Gastroesophageal sphincter (tissue), 4 donors: ENCODE results near the gene ROR1. TPM values are rescaled to one million over a fixed set of nuclear protein-coding genes. Genes with fewer than 3 reads are reported as not detected.
A peak's percentile ranks its signal among the peaks of the same experiment; 100 is the strongest.

Source experiments
- ATAC-seq: fragments of 150-250 bp; one replicate; pipeline ENCODE4 v1.9.1; 2016; ENCODE audit warnings: mild to moderate bottlenecking, moderate library complexity
- H3K27ac ChIP-seq, 4 donors: fragments of 200-600 bp; sonication (generic) in 3 of 4; 1 replicate in 3 of 4; 2 replicates in 1 of 4; pipeline ENCODE4 v1.5.1; 2016 to 2019
- H3K27me3 ChIP-seq: fragments of 200-600 bp; sonication (generic); one replicate; pipeline ENCODE4 v1.5.1; 2019
- H3K36me3 ChIP-seq, 2 donors: fragments of 200-600 bp; sonication (generic); one replicate each; pipeline ENCODE4 v1.5.1; 2019; ENCODE audit warnings: control low read depth in 1 of 2
- H3K4me1 ChIP-seq, 3 donors: fragments of 200-600 bp; sonication (generic); 1 replicate in 2 of 3; 2 replicates in 1 of 3; pipeline ENCODE4 v1.5.1; 2016 to 2019; ENCODE audit warnings: control low read depth in 2 of 3
- H3K4me3 ChIP-seq, 2 donors: fragments of 200-600 bp; sonication (generic); one replicate each; pipeline ENCODE4 v1.5.1; 2019; ENCODE audit warnings: mild to moderate bottlenecking in 1 of 2, moderate library complexity in 1 of 2
- H3K9me3 ChIP-seq, 3 donors: fragments of 200-600 bp; sonication (generic); one replicate each; pipeline ENCODE4 v1.5.1; 2017 to 2019; ENCODE audit warnings: control low read depth in 2 of 3
- CTCF ChIP-seq, 4 experiments: fragments of 200-600 bp in 2 of 4; fragments of 450-650 bp in 2 of 4; sonication (generic) in 1 of 4; IDR thresholded peaks; one replicate each; pipeline ENCODE4 v1.5.1; 2017 to 2019; ENCODE audit warnings: antibody characterized with exemption in 4 of 4, mild to moderate bottlenecking in 2 of 4, moderate library complexity in 2 of 4
- EP300 ChIP-seq: sonication (generic); formaldehyde crosslinking; IDR thresholded peaks from one replicate; pipeline ENCODE4 v1.6.1; 2017; ENCODE audit warnings: antibody characterized with exemption, mild to moderate bottlenecking
- POLR2A ChIP-seq, 2 donors: fragments of 450-650 bp; IDR thresholded peaks; one replicate each; pipeline ENCODE4 v1.6.1; 2017; ENCODE audit warnings: antibody characterized with exemption in 2 of 2, mild to moderate bottlenecking in 2 of 2, moderate library complexity in 1 of 2
- POLR2AphosphoS5 ChIP-seq: sonication (generic); formaldehyde crosslinking; IDR thresholded peaks from one replicate; pipeline ENCODE4 v1.6.1; 2017; ENCODE audit warnings: antibody characterized with exemption
- WGBS, 2 donors: methylation state at CpG; one replicate each; pipeline ENCODE4 v1.1.5; 2018; ENCODE audit warnings: low coverage in 1 of 2; 5-methylcytosine and 5-hydroxymethylcytosine counted together
- total RNA-seq, 4 donors: library from RNA; depleted of rRNA; stranded (reverse); fragments of >200 nt; gene quantifications; one replicate each; pipeline ENCODE4 v1.1.0, GENCODE V29; 2016

Gene ROR1
- total RNA-seq, 4 donors from 2014 or later, result 5.0 to 38.0 (median 8.3) TPM

- TF ChIP-seq POLR2AphosphoS5 (peak; percentile 45), POLR2A (IDR thresholded peaks at IDR 0.05) (no peak)
- Histone ChIP-seq H3K4me1 (peaks cover 0 to 32% (median 0%) of the 10 kb centered on the region in 3 donors), H3K4me3 (no peak overlapping the region), H3K27ac (peak overlapping the region in 2 of 4 donors; percentile 15 to 21), H3K27me3 (no peaks in the 10 kb centered on the region), H3K36me3 (no peaks in the 10 kb centered on the region), H3K9me3 (no peaks in the 10 kb centered on the region)
- WGBS, 2 donors, result 0 to 39% methylated on average over 1 to 10 of the region's 11 CpGs
- peak; percentile 32 for ATAC-seq
Observed at GRCh38 chr1:63946866-63947491, 173.2 kb downstream of the ROR1 start.

- Histone ChIP-seq H3K27ac (no peak overlapping the region), H3K4me1 (peaks cover 0 to 32% (median 0%) of the 10 kb centered on the region in 3 donors)
Observed at GRCh38 chr1:63947904-63948303, 174.1 kb downstream of the ROR1 start.

GRCh38 chr1:63950023-63950422 is 176.2 kb downstream of the ROR1 start:
- H3K4me3 ChIP-seq, result no peak overlapping the region
- H3K27me3 ChIP-seq, result no peaks in the 10 kb centered on the region
- H3K36me3 ChIP-seq, result no peaks in the 10 kb centered on the region
- 14 to 47% methylated on average over 1 to 3 of the region's 3 CpGs for WGBS, 2 donors
- H3K27ac ChIP-seq, result peak overlapping the region in 1 of 4 donors; percentile 19
- ATAC-seq, result peak; percentile 66
- no peak for TF ChIP-seq POLR2AphosphoS5
- TF ChIP-seq POLR2A (IDR thresholded peaks at IDR 0.05), result no peak
- no peak for TF ChIP-seq CTCF (IDR thresholded peaks at IDR 0.05)
- no peak for TF ChIP-seq EP300
- peaks cover 0 to 16% (median 0%) of the 10 kb centered on the region in 3 donors for H3K9me3 ChIP-seq
- peaks cover 0 to 32% (median 0%) of the 10 kb centered on the region in 3 donors for H3K4me1 ChIP-seq

More at GRCh38 chr1:63947904-63948303, 174.1 kb downstream of the ROR1 start:
- TF ChIP-seq EP300 (no peak), POLR2A (IDR thresholded peaks at IDR 0.05) (no peak), POLR2AphosphoS5 (no peak), CTCF (IDR thresholded peaks at IDR 0.05) (no peak)
- Histone ChIP-seq H3K4me3 (no peak overlapping the region), H3K27me3 (no peaks in the 10 kb centered on the region), H3K9me3 (no peaks in the 10 kb centered on the region), H3K36me3 (no peaks in the 10 kb centered on the region)
- ATAC-seq, result no peak
- 85 to 97% methylated on average over 3 of the region's 3 CpGs for WGBS, 2 donors

- no peak for ATAC-seq
- Histone ChIP-seq H3K4me3 (no peak overlapping the region), H3K9me3 (peaks cover 0 to 16% (median 0%) of the 10 kb centered on the region in 3 donors), H3K27ac (no peak overlapping the region), H3K4me1 (peaks cover 0 to 32% (median 0%) of the 10 kb centered on the region in 3 donors), H3K27me3 (no peaks in the 10 kb centered on the region), H3K36me3 (no peaks in the 10 kb centered on the region)
- WGBS, 2 donors, result 77 to 83% methylated on average over 4 to 5 of the region's 5 CpGs
- no peak for TF ChIP-seq EP300
- TF ChIP-seq POLR2A (IDR thresholded peaks at IDR 0.05), result no peak
- TF ChIP-seq CTCF (IDR thresholded peaks at IDR 0.05), result no peak
- TF ChIP-seq POLR2AphosphoS5, result no peak
Observed at GRCh38 chr1:63951059-63951946, 177.5 kb downstream of the ROR1 start.

- H3K27me3 ChIP-seq, result no peaks in the 10 kb centered on the region
- peaks cover 0 to 14% (median 0%) of the 10 kb centered on the region in 3 donors for H3K4me1 ChIP-seq
- H3K36me3 ChIP-seq, result no peaks in the 10 kb centered on the region
- TF ChIP-seq CTCF (IDR thresholded peaks at IDR 0.05) (no peak), POLR2AphosphoS5 (no peak), POLR2A (IDR thresholded peaks at IDR 0.05) (no peak), EP300 (no peak)
- no peak for ATAC-seq
- no peak overlapping the region for H3K4me3 ChIP-seq
- WGBS, 2 donors, result no CpG with 5 or more reads among the region's 1 CpG
- no peak overlapping the region for H3K27ac ChIP-seq
- peaks cover 0 to 16% (median 0%) of the 10 kb centered on the region in 3 donors for H3K9me3 ChIP-seq
Observed at GRCh38 chr1:63954187-63954586, 180.4 kb downstream of the ROR1 start.
